NCI-H1092 treated with DMSO at 0.1 percent for 48 hours (cell line): ENCODE measurements around the gene OR6Q1.
A peak's percentile ranks its signal among the peaks of the same experiment; 100 is the strongest.
"Not testable (repeated sequence)": the region's sequence is repeated elsewhere in the genome, so short reads cannot be mapped to it uniquely, and the experiment has no call there.

Experiments used
- DNase-seq: peaks from one replicate; lab custom pipeline; 2025; lab: John Stamatoyannopoulos, UW

The OR6Q1 gene

GRCh38 chr11:58030653-58031052 is at the start of gene OR6Q1:
Gene OR6Q1 (plus strand): TSS chr11:58030953. CDS start chr11:58030953, 0 bp downstream.
- no peak for DNase-seq

- DNase-seq, result no peak
Observed at GRCh38 chr11:57981536-57981935, 49.2 kb upstream of the OR6Q1 start.

GRCh38 chr11:57982776-57983175 is 48.0 kb upstream of the OR6Q1 start:
- no peak for DNase-seq

GRCh38 chr11:57983191-57983590 is 47.6 kb upstream of the OR6Q1 start:
- no peak for DNase-seq

GRCh38 chr11:57999523-57999922 is 31.2 kb upstream of the OR6Q1 start:
- DNase-seq, result not testable (repeated sequence)

- DNase-seq, result not testable (repeated sequence)
Observed at GRCh38 chr11:58000021-58000420, 30.7 kb upstream of the OR6Q1 start.

GRCh38 chr11:58000699-58001098 is 30.1 kb upstream of the OR6Q1 start:
- no peak for DNase-seq

- no peak for DNase-seq
Observed at GRCh38 chr11:58003036-58003435, 27.7 kb upstream of the OR6Q1 start.

- no peak for DNase-seq
Observed at GRCh38 chr11:58003591-58003990, 27.2 kb upstream of the OR6Q1 start.

- no peak for DNase-seq
Observed at GRCh38 chr11:58004664-58005063, 26.1 kb upstream of the OR6Q1 start.

GRCh38 chr11:58006940-58007339 is 23.8 kb upstream of the OR6Q1 start:
- no peak for DNase-seq

GRCh38 chr11:58011771-58012170 is 19.0 kb upstream of the OR6Q1 start:
- no peak for DNase-seq

GRCh38 chr11:58023435-58023931 is 7.3 kb upstream of the OR6Q1 start, which contains the start of gene OR9Q1:
Gene OR9Q1 (plus strand): TSS chr11:58023881. CDS start chr11:58179445, 155,564 bp downstream.
- no peak for DNase-seq

- DNase-seq, result peak; percentile 88
Observed at GRCh38 chr11:58024601-58025091, 6.1 kb upstream of the OR6Q1 start.

GRCh38 chr11:58027341-58027740 is 3.4 kb upstream of the OR6Q1 start:
- no peak for DNase-seq

GRCh38 chr11:58028687-58029411 is 1.9 kb upstream of the OR6Q1 start:
- DNase-seq, result no peak

- no peak for DNase-seq
Observed at GRCh38 chr11:58034471-58034870, 3.7 kb downstream of the OR6Q1 start.

- DNase-seq, result no peak
Observed at GRCh38 chr11:58039589-58039988, 8.8 kb downstream of the OR6Q1 start.

- DNase-seq, result no peak
Observed at GRCh38 chr11:58043379-58043778, 12.6 kb downstream of the OR6Q1 start.

- DNase-seq, result no peak
Observed at GRCh38 chr11:58046231-58046630, 15.5 kb downstream of the OR6Q1 start.

- DNase-seq, result no peak
Observed at GRCh38 chr11:58047818-58048217, 17.1 kb downstream of the OR6Q1 start.

- no peak for DNase-seq
Observed at GRCh38 chr11:58055806-58056401, 25.2 kb downstream of the OR6Q1 start.

GRCh38 chr11:58057481-58057880 is 26.7 kb downstream of the OR6Q1 start:
- DNase-seq, result no peak
